Activated CD8-positive, alpha-beta T cell treated with anti-CD3 and anti-CD28 coated beads for 36 hours (primary cell): ENCODE results near the gene NCR1. TPM values are rescaled to one million over a fixed set of nuclear protein-coding genes. Genes with fewer than 3 reads are reported as not detected.
"Not testable (repeated sequence)": the region's sequence is repeated elsewhere in the genome, so short reads cannot be mapped to it uniquely, and the experiment has no call there.

Experiments used
- ATAC-seq: fragments of 200-7000 bp; cut with Tn5 transposase; one replicate; pipeline ENCODE4 v1.10.0; 2021; ENCODE audit warnings: mild to moderate bottlenecking, moderate library complexity
- CTCF ChIA-PET: fragments of 350-600 bp; sonication (Branson Sonifier 250); formaldehyde crosslinking; loops from one replicate; lab custom pipeline; 2021; ENCODE audit warnings: antibody characterized with exemption; lab: Charles Lee
- POLR2A ChIA-PET: fragments of 350-600 bp; sonication (Branson Sonifier 250); formaldehyde crosslinking; loops from one replicate; lab custom pipeline; 2021; ENCODE audit warnings: antibody characterized with exemption; lab: Charles Lee
- DNase-seq: peaks from one replicate; pipeline ENCODE4 v3.0.0-alpha.2; 2020
- H3K27ac Mint-ChIP-seq: one replicate; pipeline ENCODE4 v1.8.0; 2021; ENCODE audit warnings: mild to moderate bottlenecking, mixed read lengths
- H3K27me3 Mint-ChIP-seq: one replicate; pipeline ENCODE4 v1.8.0; 2021; ENCODE audit warnings: mixed read lengths
- H3K36me3 Mint-ChIP-seq: one replicate; pipeline ENCODE4 v1.8.0; 2021; ENCODE audit warnings: low read depth, mixed read lengths
- H3K4me1 Mint-ChIP-seq: one replicate; pipeline ENCODE4 v1.8.0; 2021; ENCODE audit warnings: low read depth, mixed read lengths
- H3K4me3 Mint-ChIP-seq: one replicate; pipeline ENCODE4 v1.8.0; 2021; ENCODE audit warnings: mild to moderate bottlenecking, moderate library complexity, mixed read lengths
- H3K9me3 Mint-ChIP-seq: one replicate; pipeline ENCODE4 v1.8.0; 2021; ENCODE audit warnings: mixed read lengths
- intact Hi-C: fragments of 100-400 bp; cut with micrococcal nuclease; formaldehyde crosslinking; loops from one replicate; pipeline ENCODE4 v1.10.0; 2022
- total RNA-seq, 2 experiments: library from RNA; stranded (reverse); gene quantifications; one replicate each; pipeline ENCODE4 v1.2.3, GENCODE V29; 2021
- TF ChIP-seq, protein P1 (sequence below): fragments of 200-600 bp; IDR thresholded peaks from one replicate; pipeline ENCODE4 v1.8.0; 2022; ENCODE audit warnings: antibody characterized with exemption, mild to moderate bottlenecking

Gene NCR1
- under 1 TPM; 0.58 to 0.68 TPM for total RNA-seq

GRCh38 chr19:54905803-54906511 lies at the start of gene NCR1:
TSS of gene NCR1 (plus strand) at chr19:54906148. CDS start at chr19:54906188, 40 bp downstream.
- TF ChIP-seq, protein P1, sequence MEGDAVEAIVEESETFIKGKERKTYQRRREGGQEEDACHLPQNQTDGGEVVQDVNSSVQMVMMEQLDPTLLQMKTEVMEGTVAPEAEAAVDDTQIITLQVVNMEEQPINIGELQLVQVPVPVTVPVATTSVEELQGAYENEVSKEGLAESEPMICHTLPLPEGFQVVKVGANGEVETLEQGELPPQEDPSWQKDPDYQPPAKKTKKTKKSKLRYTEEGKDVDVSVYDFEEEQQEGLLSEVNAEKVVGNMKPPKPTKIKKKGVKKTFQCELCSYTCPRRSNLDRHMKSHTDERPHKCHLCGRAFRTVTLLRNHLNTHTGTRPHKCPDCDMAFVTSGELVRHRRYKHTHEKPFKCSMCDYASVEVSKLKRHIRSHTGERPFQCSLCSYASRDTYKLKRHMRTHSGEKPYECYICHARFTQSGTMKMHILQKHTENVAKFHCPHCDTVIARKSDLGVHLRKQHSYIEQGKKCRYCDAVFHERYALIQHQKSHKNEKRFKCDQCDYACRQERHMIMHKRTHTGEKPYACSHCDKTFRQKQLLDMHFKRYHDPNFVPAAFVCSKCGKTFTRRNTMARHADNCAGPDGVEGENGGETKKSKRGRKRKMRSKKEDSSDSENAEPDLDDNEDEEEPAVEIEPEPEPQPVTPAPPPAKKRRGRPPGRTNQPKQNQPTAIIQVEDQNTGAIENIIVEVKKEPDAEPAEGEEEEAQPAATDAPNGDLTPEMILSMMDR, result no peak
- Mint-ChIP-seq H3K27me3 (peaks cover 4% of the 10 kb centered on the region), H3K4me3 (peak within 1 kb of the TSS; percentile 49), H3K36me3 (no peaks in the 10 kb centered on the region), H3K9me3 (peaks cover 2% of the 10 kb centered on the region), H3K4me1 (no peaks in the 10 kb centered on the region), H3K27ac (peak within 1 kb of the TSS; percentile 24)
- ChIA-PET POLR2A (no interaction called here), CTCF (no interaction called here)
- intact Hi-C loops, result no loop called here
- ATAC-seq, result peak; percentile 69
- DNase-seq, result peak; percentile 42

DNA sequence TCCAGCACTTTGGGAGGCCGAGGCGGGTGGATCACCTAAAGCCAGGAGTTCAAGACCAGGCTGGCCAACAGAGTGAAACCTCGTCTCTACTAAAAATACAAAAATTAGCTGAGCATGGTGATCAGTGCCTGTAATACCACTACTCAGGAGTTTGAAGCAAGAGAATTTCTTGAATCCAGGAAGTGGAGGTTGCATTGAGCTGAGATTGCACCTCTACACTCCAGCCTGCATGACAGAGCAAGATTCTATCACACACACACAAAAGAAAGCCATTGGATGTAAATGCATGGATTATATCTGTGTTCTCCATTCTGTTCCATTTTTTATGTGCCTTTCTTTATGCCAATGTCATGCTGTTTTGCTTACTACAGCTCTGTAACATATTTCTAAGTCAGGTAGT lies 47.5 kb upstream of the NCR1 start:
- CTCF ChIA-PET, H3K27me3 Mint-ChIP-seq, H3K36me3 Mint-ChIP-seq, ATAC-seq, H3K4me1 Mint-ChIP-seq, DNase-seq, POLR2A ChIA-PET, H3K4me3 Mint-ChIP-seq, H3K27ac Mint-ChIP-seq, H3K9me3 Mint-ChIP-seq, intact Hi-C loops: not testable (repeated sequence)

- H3K4me1 Mint-ChIP-seq, DNase-seq, POLR2A ChIA-PET, CTCF ChIA-PET, H3K36me3 Mint-ChIP-seq, H3K9me3 Mint-ChIP-seq, H3K27me3 Mint-ChIP-seq, intact Hi-C loops, H3K27ac Mint-ChIP-seq, ATAC-seq, H3K4me3 Mint-ChIP-seq: not testable (repeated sequence)
These were observed 46.5 kb upstream of the NCR1 start for GRCh38 chr19:54859421-54859820.

GRCh38 chr19:54863459-54863858 lies 42.5 kb upstream of the NCR1 start:
- ATAC-seq, H3K4me3 Mint-ChIP-seq, H3K9me3 Mint-ChIP-seq, H3K4me1 Mint-ChIP-seq, CTCF ChIA-PET, H3K27ac Mint-ChIP-seq, POLR2A ChIA-PET, H3K36me3 Mint-ChIP-seq, DNase-seq, intact Hi-C loops: not testable (repeated sequence)
- peaks cover 11% of the 10 kb centered on the region for H3K27me3 Mint-ChIP-seq

DNA sequence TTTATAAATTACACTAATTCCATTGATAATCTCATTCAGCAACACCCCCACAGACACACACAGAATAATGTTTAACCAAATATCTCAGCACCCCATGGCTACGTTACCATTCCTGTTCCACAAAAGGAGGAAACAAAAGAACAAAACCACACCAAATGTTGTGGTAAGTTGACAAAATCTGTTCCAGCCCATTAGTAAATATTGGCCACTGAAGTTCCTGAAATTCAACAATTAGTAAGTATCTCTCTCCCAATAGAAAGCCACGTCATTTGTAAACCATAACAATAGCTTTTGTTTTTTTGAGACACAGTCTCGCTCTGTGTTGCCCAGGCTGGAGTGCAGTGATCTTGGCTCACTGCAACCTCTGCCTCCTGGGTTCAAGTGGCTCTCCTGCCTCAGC lies 34.3 kb upstream of the NCR1 start:
- no peak overlapping the region for H3K4me3 Mint-ChIP-seq
- peaks cover 9% of the 10 kb centered on the region for H3K27me3 Mint-ChIP-seq
- TF ChIP-seq, protein P1, result no peak
- no peaks in the 10 kb centered on the region for H3K36me3 Mint-ChIP-seq
- no peaks in the 10 kb centered on the region for H3K4me1 Mint-ChIP-seq
- H3K9me3 Mint-ChIP-seq, result peaks cover 2% of the 10 kb centered on the region
- no peak for ATAC-seq
- POLR2A ChIA-PET, result no interaction called here
- no peak overlapping the region for H3K27ac Mint-ChIP-seq
- CTCF ChIA-PET, result interaction anchor here (2.1 kb wide), 1 partner anchor 10 kb away, joined by 5 read pairs; no protein-coding TSS in a partner anchor
- no peak for DNase-seq
- intact Hi-C loops, result no loop called here

DNA sequence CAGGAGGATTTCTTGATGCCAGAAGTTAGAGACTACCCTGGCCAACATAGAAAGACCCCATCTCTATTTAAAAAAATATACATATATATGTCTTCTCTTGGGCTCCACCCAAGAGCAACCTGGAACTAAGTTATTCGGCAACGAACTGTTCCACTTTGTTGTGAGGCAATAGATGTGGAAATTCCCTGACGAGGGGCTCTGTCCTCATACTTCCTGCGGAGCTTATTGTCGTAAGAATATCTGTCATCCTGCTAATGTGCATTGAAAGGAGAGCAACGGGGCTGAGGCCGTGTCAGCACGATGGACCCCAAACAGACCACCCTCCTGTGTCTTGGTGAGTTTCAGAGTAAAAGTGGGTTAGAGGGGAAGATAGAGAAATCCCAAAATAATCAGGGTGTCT lies 32.0 kb upstream of the NCR1 start, which contains the start of gene FCAR:
Gene FCAR, plus strand, starts transcription at position 246 of the 400 bp plus-strand sequence. Its CDS starts 55 bp downstream, at position 301.
- H3K27ac Mint-ChIP-seq, result no peak within 1 kb of the TSS
- no peaks in the 10 kb centered on the region for H3K4me1 Mint-ChIP-seq
- H3K36me3 Mint-ChIP-seq, result no peaks in the 10 kb centered on the region
- peaks cover 6% of the 10 kb centered on the region for H3K27me3 Mint-ChIP-seq
- TF ChIP-seq, protein P1, result no peak
- no peak within 1 kb of the TSS for H3K4me3 Mint-ChIP-seq
- intact Hi-C loops, result no loop called here
- ChIA-PET POLR2A (no interaction called here), CTCF (no interaction called here)
- DNase-seq (no peak), ATAC-seq (no peak)
- H3K9me3 Mint-ChIP-seq, result no peaks in the 10 kb centered on the region
